Measurements from ENCODE around the gene KLHL2. TPM values are rescaled to one million over a fixed set of nuclear protein-coding genes. Genes with fewer than 3 reads are reported as not detected.
"Not testable (repeated sequence)": the region's sequence is repeated elsewhere in the genome, so short reads cannot be mapped to it uniquely, and the experiment has no call there.

Gene KLHL2
- polyA plus RNA-seq, 4 donors, result 14.1 to 26.3 (median 21.7) TPM

DNA sequence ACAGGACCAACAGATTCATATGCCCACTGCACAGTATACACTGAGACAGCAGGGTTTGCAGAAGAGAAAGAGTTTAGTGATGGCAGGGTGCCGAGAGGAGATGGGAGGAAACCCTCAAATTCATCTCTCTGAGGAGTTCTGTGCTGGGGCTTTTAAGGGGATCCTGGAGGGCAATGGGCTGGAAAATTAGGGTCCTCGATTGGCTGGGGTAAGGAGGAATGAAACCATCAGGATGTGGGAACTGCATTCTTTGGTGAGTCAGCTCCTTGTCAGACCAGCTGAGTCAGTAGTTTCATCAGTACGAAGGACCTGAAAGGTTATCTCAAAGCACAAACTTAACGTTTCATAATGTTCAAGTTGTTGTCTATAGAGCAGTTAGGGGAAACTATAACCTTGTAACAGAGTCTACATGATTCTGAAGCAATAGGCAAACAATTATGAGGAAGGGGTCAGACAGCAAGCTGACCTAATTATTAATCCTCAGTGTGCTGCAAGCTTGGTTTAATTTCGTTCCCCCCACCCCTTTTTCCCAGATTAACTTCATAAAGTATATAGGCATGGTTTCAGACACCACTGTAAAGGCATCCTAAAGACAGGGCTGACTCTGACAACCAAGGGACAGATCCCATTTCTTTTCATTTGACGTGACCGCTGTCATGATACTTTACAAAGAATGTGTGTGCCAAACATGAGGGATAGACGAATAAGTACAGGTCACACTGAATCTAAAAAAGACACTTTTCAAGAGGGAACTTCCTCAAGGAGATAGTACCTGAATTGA, 118.6 kb downstream of the KLHL2 start:
- no peak for DNase-seq (ENCODE audit: low read depth in 4 of 4, low spot score in 3 of 4)

DNA sequence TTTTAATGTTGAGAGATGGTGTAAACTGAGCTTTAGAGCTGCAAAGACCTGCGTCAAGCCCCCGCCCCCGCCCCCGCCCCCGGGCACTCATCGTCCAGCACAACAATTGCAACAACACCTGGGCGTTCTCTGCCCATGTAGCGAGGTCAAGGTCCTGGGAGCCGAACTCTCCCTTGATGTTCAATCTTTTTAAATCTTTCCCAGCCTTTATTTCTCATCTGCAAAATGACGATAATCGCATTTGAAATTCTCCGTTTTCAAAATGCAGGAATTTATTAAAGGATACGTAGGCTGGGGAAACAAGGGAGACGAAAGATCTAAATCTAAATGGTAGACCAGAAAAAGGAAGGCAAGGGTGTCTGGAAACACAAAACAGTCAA, 119.5 kb downstream of the KLHL2 start:
- DNase-seq (ENCODE audit: low read depth in 4 of 4, low spot score in 3 of 4), result peak in 3 of 4 donors; percentile 29 to 43 (median 39)

DNA sequence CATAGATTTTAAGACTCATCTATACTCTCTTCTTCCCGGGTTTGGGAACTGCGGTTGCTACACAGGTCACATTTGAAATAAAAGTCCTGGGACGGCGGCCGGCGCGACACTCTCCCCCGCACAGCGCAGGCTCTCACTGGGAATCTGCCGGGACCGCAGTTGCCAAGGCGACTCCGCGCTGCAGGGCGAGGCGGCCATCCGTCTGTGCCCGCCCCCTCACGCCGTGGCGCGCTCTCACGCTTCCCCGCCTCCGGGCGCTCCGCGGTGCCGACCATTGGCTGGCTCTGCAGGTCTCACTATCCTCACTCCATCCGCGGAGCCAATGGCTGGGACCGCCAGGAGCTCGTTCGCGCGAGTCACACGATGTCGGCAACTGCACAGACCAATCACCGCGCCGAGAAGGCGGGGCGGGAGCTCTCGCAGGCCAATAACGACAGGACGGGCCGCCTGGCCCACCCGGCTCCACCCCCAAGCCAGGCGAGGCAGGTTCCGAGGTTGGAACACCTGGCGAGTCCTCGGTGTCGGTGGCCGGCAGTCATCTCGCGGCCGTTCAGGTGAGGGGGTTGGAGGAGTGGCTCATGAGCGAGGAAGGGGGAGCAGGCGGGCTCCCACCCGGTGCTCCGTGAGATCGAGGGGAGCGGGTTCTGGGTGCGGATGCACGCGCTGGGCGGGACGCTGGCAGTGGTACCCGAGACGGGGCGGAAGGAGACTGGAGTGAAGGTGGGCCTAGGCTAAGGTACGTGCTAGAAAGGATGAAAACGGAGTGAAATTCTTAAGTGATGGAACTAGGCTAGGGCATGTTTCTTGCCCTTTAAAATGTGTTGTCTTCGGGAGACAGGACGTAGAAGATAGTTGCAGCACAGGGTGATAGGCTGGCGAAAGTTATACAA, 120.1 kb downstream of the KLHL2 start, which contains the start of gene MSMO1:
Gene MSMO1, plus strand, starts transcription at position 459 of the 890 bp plus-strand sequence. CDS start 5,702 bp downstream, outside the sequence.
- DNase-seq (ENCODE audit: low read depth in 4 of 4, low spot score in 3 of 4), result peak; percentile 96 to 98 (median 98)

DNA sequence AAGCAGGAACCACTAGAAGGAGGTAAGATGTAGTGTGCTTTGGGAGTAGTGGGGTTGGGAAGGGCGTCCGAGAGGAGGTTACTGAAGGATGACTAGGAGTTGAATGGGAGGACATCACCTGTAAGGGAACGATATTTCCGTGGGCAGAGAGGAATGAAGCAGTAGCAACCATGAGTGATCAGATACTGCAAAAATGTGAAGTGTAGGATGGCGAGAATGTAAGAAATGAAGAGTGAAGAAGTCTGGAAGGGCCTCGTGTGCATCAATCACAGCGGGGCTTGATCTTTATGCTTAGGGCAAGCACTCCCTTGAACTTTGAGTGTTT, 120.7 kb downstream of the KLHL2 start:
- peak in 1 of 4 donors; percentile 48 for DNase-seq (ENCODE audit: low read depth in 4 of 4, low spot score in 3 of 4)

DNA sequence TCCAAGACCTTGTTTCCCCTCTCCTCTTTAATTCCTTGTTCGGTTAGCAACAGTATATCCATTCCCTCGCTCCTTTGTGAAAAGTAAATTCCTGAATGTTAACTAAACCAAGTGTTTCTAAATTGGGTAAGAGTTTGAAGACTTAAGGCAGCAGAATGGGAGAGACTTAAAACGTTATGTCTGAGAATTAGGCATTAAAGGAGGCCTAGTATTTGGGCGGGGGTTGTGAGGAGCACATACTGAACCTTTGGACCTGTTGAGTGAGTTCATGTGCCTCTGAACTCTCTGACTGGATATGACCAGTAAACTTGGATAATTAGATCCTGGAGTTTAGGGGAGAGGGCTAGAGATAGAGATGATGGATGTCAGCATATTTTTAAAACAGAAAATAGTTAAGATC, 121.3 kb downstream of the KLHL2 start:
- DNase-seq (ENCODE audit: low read depth in 4 of 4, low spot score in 3 of 4), result no peak

DNA sequence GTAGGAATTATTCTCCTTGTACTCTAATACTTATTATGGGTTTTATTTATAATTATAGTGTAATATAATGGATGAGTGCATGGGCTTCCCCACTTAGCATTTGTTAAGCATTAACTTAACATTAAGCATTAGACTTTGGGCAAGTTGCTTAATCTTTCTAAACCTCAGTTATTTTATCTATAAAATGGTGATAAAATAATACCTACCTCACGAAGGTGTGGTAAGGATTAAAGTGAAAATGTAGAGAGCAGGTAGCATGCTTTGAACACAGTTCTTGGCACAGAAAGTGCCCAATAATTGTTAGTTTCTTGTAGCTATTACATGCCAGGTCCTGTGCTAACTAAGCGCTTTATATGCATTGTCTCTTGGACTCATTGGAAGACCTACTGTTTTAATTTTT, 122.7 kb downstream of the KLHL2 start:
- no peak for DNase-seq (ENCODE audit: low read depth in 4 of 4, low spot score in 3 of 4)

DNA sequence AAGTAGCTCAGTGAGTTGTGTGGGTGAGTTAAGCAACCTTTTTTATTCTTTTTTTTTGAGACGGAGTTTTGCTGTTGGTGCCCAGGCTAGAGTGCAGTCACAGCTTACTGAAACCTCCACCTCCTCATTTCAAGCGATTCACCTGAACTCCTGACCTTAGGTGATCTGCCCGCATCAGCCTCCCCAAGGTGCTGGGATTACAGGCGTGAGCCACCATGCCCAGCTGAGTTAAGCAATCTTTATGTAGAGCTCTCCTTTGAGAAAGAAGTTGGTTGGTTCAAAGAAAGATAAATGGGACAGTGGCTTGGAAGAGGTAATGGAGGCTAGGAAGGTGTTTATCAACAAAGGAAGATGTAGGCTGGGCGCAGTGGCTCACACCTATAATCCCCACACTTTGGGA, 123.3 kb downstream of the KLHL2 start:
- DNase-seq (ENCODE audit: low read depth in 4 of 4, low spot score in 3 of 4), result no peak

DNA sequence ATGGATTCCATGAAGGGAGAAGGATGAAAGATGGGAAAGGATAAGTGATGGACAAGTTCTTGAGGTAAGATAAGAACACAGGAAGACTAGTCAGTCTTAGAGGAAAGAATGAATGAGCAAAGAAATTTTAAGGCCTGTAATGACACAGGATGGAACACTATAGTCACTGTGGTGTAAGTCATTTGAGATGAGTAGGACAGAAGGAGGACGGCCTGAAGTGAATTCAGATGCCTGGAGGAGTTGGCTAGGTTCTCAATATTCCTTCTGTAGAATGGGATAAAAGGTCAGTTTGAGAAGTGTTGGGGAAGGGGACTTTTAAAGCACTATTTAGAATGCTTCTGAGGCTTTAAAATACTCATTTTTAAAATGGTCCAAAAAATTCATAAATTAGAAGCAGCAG, 124.0 kb downstream of the KLHL2 start:
- DNase-seq (ENCODE audit: low read depth in 4 of 4, low spot score in 3 of 4), result no peak

DNA sequence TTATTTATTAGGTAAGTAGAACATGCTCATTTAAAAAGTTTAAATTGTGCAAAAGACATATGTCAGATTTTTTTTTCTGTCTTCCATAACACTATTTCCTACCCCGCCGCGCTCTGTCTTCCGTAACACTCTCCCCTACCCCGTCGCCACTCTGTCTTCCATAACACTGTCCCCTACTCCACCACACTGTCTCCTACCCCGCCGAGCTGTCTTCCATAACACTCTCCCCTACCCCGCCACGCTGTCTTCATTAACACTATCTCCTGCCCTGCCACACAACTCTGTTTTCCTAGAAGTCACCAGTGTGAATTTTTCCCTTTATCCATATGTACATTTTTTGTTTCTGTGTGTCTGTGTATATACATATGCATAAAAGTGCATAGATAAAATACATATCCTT, 124.5 kb downstream of the KLHL2 start:
- no peak for DNase-seq (ENCODE audit: low read depth in 4 of 4, low spot score in 3 of 4)

DNA sequence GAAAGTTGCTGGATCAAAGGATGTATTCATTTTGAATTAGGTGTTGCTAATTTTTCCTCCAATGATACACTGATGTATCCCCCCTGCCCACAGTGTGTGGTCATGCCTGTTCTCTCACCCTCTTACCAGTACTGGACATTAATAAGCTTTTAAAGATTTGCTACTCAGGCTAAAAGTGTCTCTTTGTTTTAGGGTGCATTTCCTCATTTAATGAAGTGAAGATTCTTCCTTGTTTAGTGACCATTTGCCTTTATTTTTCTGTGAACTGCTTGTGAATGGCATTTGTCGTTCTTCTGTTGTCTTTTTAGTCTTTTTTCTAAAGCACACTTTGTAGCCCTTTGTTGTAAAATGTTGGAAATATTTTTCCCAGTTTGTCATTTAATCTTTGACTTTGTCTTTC, 125.1 kb downstream of the KLHL2 start:
- no peak for DNase-seq (ENCODE audit: low read depth in 4 of 4, low spot score in 3 of 4)

DNA sequence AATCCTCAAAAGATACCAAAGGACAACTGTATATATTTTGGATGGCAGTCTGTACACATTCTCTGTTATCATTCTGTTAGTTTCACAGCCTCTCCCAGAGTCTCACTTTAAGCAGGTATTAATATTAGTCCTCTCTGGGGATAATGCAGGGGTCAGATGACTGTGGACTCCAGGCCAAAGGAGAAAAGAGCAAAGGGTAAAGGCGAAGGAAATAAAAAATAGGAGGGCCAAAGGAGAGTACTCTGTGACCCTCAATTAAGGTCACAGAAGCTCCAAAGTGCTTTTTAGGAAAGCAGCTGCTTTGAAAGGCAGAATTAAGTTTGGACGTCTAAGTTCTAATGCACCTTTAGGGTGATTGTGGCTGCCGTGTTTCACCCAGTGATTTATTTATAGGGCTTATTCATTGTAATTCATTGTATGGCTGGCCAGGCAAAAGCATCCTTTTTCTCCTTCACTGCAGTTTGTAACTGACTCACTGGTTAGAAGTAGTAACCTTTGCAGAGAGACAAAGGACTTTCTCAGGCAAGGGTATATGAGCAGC, 127.9 kb downstream of the KLHL2 start:
- DNase-seq (ENCODE audit: low read depth in 4 of 4, low spot score in 3 of 4), result no peak

DNA sequence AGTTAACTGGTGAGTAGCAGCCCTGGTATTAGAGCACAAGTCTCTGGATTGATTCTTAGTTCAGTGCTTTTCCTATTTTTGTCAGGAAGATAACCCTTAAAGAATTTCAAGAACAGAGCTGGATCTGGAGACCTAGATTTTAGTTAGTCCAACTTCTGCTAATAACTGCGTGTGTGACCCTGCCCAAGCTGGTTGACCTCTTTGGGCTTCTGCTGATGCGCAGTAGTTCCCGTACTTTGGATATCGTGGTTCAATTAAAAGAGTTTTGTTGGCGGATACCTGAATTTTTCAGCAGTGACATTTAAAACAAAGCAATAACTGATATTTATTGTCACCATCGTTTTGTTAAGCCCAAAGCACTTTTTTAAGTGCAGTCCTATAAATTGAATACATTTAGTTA, 129.4 kb downstream of the KLHL2 start:
- DNase-seq (ENCODE audit: low read depth in 4 of 4, low spot score in 3 of 4), result no peak

DNA sequence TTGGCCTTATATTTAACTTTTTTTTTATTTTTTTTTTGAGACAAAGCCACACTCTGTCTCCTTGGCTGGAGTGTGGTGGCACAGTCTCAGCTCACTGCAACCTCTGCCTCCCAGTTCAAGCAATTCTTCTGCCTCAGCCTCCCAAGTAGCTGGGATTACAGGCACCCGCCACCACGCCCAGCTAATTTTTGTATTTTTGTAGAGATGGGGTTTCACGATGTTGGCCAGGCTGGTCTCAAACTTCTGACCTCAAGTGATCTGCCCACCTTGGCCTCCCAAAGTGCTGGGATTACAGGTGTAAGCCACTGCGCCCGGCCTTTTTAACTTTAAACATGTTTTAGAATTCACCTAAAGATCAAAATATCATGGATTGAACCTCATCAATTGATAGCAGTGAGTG, 135.0 kb downstream of the KLHL2 start:
- DNase-seq (ENCODE audit: low read depth in 4 of 4, low spot score in 3 of 4), result not testable (repeated sequence)

DNA sequence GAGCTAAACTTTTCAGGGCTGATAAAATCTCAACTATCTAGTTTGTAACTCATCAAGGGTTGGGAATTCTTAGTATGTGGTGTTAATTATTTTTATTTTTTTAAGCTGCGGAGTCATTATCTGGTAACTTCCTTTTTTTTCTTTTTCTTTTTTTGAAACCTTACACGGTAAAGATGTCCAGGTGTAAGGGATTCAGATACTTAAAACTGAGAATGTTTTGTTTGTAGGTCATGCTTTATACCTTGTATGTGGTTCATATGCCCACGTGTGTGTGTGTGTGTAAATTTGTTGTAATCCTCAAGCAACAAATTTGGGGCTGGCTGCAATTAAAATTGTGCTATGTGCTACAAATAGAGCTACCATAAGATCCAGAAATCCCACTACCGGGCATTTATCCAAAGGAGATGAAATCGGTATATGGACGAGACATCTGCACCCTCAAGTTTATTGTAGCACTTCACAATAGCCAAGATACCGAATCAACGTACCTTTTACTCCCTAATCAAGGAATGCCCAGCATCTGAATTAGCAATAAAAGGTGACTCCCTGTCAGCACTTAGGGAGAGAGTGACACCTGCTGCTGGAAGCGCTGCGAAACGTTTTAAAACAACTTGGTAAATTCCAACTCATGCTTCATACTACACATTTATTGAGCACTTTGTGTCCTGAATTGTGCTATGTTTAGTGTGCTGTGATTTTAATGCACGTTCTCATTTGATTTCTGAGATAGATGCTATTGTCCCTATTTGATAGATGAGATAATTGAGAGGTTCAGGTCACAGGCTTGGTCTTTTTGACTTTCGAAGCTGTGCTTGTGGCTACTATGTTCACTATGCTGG, 136.2 kb downstream of the KLHL2 start:
- DNase-seq (ENCODE audit: low read depth in 4 of 4, low spot score in 3 of 4), result no peak

DNA sequence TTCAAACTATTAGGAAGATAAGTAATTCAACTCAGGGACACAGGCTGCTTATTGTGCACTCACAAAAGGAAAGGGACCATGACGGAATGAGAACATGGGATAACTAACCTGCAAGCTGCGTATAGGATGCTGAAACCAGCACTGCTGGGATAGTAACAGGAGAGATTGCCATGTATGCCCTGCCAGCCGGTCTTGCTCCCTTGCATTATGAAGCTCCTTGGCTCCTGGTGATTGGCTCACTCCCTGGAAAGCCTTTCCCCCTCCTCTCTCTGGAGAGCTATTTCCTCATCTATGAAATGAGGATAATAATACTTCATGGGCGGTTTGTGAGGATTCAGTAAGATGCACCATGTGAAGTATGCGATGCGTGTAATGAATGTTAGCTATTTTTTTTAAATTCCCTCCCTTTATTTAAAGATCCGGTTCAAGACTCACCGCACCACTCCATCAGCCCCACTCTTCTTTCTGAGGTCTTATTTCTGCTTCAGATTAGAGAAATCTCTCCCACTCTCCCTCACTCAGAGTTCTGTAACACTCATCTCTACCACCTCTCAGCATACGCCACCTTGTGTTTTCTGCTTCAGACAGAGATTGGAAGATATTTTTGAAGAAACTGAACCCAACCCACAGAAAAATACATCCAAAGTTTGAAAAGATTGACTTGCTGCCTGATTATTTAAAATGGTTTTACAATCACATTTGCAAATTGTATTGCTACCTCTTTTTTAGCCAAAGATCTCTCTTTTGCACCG, 138.5 kb downstream of the KLHL2 start:
- DNase-seq (ENCODE audit: low read depth in 4 of 4, low spot score in 3 of 4), result no peak

DNA sequence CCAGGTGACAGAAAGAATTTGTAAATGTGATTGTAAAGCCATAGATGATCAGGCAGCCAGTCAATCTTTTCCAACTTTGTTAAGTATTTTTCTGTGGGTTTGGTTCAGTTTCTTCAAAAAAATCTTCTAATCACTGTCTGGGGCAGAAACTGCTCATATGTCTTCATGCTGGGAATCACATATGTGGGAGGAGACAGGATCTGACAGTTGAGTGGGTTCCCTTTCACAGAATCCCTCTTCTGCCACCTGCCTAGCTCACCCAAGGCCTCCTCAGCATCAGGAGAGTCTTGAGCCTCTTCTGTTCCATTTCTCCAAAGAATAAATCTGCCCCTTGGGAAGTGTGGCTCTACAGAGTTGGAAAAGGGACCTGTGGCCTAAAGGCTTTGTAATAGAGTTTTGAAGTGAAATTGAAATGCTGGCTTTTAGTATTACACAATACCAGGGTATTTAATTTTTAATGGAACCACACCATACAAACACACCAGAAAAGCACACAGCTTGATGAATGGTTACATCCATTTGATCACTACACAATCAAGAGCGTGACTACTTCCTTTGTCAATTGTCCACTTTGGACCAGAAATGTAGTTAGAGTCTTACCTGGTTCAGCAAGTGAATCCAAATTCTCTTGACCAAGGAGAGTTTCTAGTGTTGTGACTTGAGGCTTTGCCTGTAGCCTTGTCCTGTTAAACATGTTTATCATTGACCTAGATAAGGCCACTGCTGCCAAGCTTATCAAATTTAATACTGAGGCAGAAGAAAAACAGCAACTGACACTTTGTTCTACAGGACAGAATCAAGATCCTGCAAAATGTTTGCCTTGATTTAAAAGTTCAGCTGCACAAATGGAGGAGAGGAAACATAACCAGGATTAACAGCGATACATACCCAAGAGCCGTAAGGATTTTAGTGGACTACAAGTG, 140.5 kb downstream of the KLHL2 start:
- DNase-seq (ENCODE audit: low read depth in 4 of 4, low spot score in 3 of 4), result no peak

DNA sequence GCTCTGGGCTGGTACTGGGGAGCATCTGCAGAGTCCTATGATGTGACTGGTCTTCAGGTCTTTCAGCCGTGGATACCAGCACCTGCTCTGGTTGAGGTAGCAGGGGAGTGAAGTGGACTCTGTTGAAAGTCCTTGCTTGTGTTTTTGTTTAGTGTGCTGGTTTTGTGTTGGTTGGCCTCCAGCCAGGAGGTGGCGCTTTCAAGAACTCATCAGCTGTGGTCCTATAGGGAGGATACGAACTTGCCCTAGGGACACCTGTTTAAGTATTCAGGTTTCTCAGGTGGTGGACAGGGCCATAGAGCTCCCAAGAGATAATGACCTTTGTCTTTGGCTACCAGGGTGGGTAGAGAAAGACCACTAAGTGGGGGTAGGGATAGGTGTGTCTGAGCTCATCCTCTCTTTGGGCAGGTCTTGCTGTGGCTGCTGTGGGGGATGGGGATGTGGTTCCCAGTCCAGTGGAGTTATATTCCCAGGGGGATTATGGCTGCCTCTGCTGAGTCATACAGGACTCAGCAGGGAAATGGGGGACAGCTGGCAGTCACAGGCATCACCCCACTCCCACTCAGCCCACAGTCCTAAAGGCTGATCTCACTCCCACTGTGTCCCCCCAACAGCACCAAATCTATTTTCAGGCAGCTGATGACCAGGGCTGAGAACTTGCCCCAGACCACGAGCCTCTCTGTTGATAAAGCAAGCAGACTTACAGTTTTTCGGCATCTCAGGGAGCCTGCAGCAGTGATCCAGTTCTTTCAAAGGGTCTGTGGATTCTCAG, 144.2 kb downstream of the KLHL2 start:
- no peak for DNase-seq (ENCODE audit: low read depth in 4 of 4, low spot score in 3 of 4)

DNA sequence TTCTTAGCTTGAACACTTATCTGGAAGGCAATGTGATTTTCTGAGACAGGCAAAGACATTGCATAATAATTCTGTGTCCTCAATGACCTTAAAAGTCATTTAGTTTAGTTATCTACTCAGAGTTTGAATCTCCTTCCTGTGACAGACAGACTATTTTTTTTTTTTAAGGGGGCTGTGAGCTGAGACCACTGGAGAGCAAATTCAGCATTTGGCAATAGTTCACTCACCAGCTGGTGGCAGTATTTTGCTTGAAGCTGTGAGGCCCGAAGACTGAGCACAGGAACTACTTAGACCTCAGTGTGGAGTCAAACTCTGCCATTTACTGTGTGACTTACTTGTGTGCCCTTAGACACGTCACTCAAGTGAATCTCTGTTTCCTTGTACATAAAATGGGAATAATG, 148.5 kb downstream of the KLHL2 start:
- peak in 1 of 4 donors; percentile 24 for DNase-seq (ENCODE audit: low read depth in 4 of 4, low spot score in 3 of 4)

All from left renal pelvis (tissue), 4 donors.